Body of pancreas (tissue), 4 donors: ENCODE results near the gene RPL41.

Experiments
- CTCF ChIP-seq, 7 experiments: fragments of 450-650 bp in 4 of 7; fragments of 200-600 bp in 3 of 7; sonication (generic) in 3 of 7; IDR thresholded peaks; one replicate each; pipeline ENCODE4 v1.5.1; 2016 to 2019; ENCODE audit warnings: antibody characterized with exemption in 7 of 7
- POLR2A ChIP-seq, 3 donors: fragments of 450-650 bp; IDR thresholded peaks; one replicate each; pipeline ENCODE4 v1.6.1; 2016; ENCODE audit warnings: antibody characterized with exemption in 3 of 3, mild to moderate bottlenecking in 2 of 3

- TF ChIP-seq CTCF (IDR thresholded peaks at IDR 0.05) = no peak
- TF ChIP-seq POLR2A (IDR thresholded peaks at IDR 0.05) = no peak
Observed at GRCh38 chr12:56078427-56078826, 38.0 kb upstream of the RPL41 start.
